HG03045 (cell line): ENCODE measurements around the gene KIF4A.
"Not testable (repeated sequence)": the region's sequence is repeated elsewhere in the genome, so short reads cannot be mapped to it uniquely, and the experiment has no call there.

Experiments
- ATAC-seq: cut with Tn5 transposase; IDR thresholded peaks from one replicate; pipeline ENCODE4 v1.9.1; 2021; ENCODE audit warnings: mild to moderate bottlenecking, moderate library complexity; ENCODE audit not compliant: unreplicated experiment

The KIF4A gene

GRCh38 chrX:70386235-70386634 is 96.3 kb downstream of the KIF4A start:
- no peak for ATAC-seq

GRCh38 chrX:70398899-70399298 is 109.0 kb downstream of the KIF4A start:
- ATAC-seq = no peak

GRCh38 chrX:70400181-70400580 is 110.3 kb downstream of the KIF4A start:
- ATAC-seq = not testable (repeated sequence)

GRCh38 chrX:70402721-70403120 is 112.8 kb downstream of the KIF4A start:
- no peak for ATAC-seq

- no peak for ATAC-seq
Observed at GRCh38 chrX:70405003-70405402, 115.1 kb downstream of the KIF4A start.

- ATAC-seq = no peak
Observed at GRCh38 chrX:70410921-70411320, 121.0 kb downstream of the KIF4A start.

GRCh38 chrX:70411475-70411874 is 121.6 kb downstream of the KIF4A start:
- no peak for ATAC-seq

GRCh38 chrX:70421618-70422017 is 131.7 kb downstream of the KIF4A start:
- ATAC-seq = no peak

GRCh38 chrX:70422851-70423341 is 133.0 kb downstream of the KIF4A start, which contains the start of gene GDPD2:
Gene GDPD2 (plus strand): TSS chrX:70423314. CDS start chrX:70424985, 1,671 bp downstream.
- no peak for ATAC-seq

- ATAC-seq = no peak
Observed at GRCh38 chrX:70423936-70424675, 134.2 kb downstream of the KIF4A start.

- ATAC-seq = no peak
Observed at GRCh38 chrX:70424801-70425200, 134.9 kb downstream of the KIF4A start.

GRCh38 chrX:70426286-70427278 is 136.7 kb downstream of the KIF4A start:
- no peak for ATAC-seq

- no peak for ATAC-seq
Observed at GRCh38 chrX:70427365-70427764, 137.5 kb downstream of the KIF4A start.

GRCh38 chrX:70429759-70430158 is 139.9 kb downstream of the KIF4A start:
- no peak for ATAC-seq

GRCh38 chrX:70432936-70433847 is 143.3 kb downstream of the KIF4A start:
- no peak for ATAC-seq

GRCh38 chrX:70433848-70434351 is 144.0 kb downstream of the KIF4A start:
- peak; percentile 69 for ATAC-seq

- ATAC-seq = peak; percentile 67
Observed at GRCh38 chrX:70434352-70434866, 144.5 kb downstream of the KIF4A start.

GRCh38 chrX:70434914-70435586 is 145.1 kb downstream of the KIF4A start:
- ATAC-seq = no peak

- no peak for ATAC-seq
Observed at GRCh38 chrX:70436343-70436742, 146.4 kb downstream of the KIF4A start.
